GM12892 (cell line): Measurements from ENCODE around the gene TSFM.
"Not testable (repeated sequence)": the region's sequence is repeated elsewhere in the genome, so short reads cannot be mapped to it uniquely, and the experiment has no call there.

Experiments used
- DNase-seq: peaks from one replicate; pipeline ENCODE4 v3.0.0; 2011; ENCODE audit not compliant: insufficient read length
- FAIRE-seq: peaks from 2 replicates; lab custom pipeline; 2011; peaks lifted over from hg19 to GRCh38; lab: Jason Lieb, UNC
- POLR2A ChIP-seq: IDR thresholded peaks from 2 replicates; pipeline ENCODE4 v1.6.1; 2011; ENCODE audit warnings: low read depth, low read length, control low read depth
- POLR2AphosphoS5 ChIP-seq: IDR thresholded peaks from 2 replicates; pipeline ENCODE4 v1.6.1; 2011; ENCODE audit warnings: low read depth, low read length, control low read depth
- TAF1 ChIP-seq: IDR thresholded peaks from 2 replicates; pipeline ENCODE4 v1.6.1; 2011; ENCODE audit warnings: low read depth, mild to moderate bottlenecking, control low read depth, low read length, borderline replicate concordance

Gene TSFM

GRCh38 chr12:57766464-57767304, 15.9 kb upstream of the TSFM start, which contains the start of gene CYP27B1:
Gene CYP27B1 (minus strand): TSS chr12:57767078. CDS start chr12:57767041, 37 bp downstream.
- DNase-seq (no peak), FAIRE-seq (no peak)
- no peak for TF ChIP-seq POLR2A
- TF ChIP-seq POLR2AphosphoS5, result no peak

- DNase-seq (no peak), FAIRE-seq (no peak)
- no peak for TF ChIP-seq POLR2AphosphoS5
- no peak for TF ChIP-seq POLR2A
- no peak for TF ChIP-seq TAF1
These were observed 15.3 kb upstream of the TSFM start for GRCh38 chr12:57767305-57767698.

GRCh38 chr12:57767876-57768275, 14.7 kb upstream of the TSFM start:
- FAIRE-seq, result no peak
- DNase-seq, result no peak
- no peak for TF ChIP-seq POLR2A
- no peak for TF ChIP-seq POLR2AphosphoS5
- no peak for TF ChIP-seq TAF1

DNA sequence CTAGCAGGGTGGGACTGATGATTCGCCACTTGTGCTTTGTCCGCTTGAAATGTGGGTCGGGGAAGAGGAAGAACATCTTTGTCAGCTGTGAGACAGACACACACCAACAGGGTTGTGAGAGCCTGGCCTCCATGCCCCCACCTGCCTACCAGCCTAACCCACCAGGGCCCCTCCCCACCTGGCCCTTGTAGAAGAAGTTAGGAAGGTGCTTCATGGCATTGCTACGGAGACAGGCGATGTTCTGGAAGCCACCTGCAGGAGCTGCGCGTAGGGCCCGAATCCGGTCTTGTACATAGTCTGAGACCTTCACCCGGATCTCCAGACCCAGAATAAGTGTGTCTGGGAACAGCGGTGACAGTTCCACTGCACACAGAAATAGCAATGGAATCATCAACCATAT, 13.0 kb upstream of the TSFM start:
- FAIRE-seq (no peak), DNase-seq (no peak)
- TF ChIP-seq POLR2AphosphoS5 (no peak), TAF1 (no peak), POLR2A (no peak)

DNA sequence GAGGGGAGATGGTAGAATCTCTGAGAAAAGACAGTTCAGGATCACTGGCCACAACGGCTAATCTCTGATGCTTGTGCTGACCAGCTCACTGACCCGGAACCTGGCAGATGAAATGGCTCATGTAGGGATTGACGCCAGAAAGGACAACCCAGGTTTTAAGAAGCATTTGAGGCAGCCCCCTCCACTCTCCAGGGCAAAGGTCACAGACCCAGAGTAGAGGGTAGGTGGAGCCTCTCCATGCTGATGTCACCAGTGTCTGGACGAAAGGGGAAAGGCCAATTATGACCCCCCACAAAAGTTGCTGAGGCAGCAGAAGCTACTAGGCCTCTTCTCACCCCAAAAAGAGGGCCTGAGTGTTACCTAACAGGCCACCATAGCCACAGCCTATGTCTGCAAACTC, 11.9 kb upstream of the TSFM start:
- FAIRE-seq, result no peak
- DNase-seq, result no peak

DNA sequence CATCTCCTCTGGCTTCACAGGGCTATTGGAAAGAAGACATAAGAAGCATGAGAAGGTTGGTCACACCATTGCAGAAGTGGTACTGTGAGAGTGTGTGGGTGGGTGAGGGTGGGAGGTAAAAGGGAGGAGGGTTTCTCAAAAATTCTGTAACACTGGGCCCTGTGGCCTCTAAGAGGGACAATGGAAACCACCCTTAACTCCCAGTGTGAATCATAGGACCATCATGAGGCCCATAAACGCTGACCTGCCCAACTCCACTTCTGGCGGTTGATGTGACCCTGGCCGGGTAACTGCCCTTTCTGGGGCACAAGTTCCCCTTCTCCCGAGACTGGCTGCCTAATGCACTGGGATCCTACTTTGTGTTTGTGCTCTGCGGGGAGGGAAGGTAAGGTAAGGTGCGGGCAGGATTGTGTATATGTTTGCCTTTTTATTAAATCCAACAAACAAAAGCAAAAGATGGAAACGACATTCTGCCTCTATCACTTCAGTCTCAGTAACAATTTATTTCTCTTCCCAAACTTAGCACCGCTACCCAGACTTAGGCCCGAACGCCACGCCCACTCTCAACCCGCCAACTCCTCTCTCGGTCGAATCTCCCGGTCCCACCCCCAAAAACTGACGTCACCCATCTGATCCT, 11.2 kb upstream of the TSFM start:
- DNase-seq, result peak; percentile 79
- FAIRE-seq, result no peak
- no peak for TF ChIP-seq POLR2A

More for the DNA sequence above, 11.9 kb upstream of the TSFM start:
- TF ChIP-seq TAF1 (no peak), POLR2AphosphoS5 (no peak), POLR2A (no peak)

DNA sequence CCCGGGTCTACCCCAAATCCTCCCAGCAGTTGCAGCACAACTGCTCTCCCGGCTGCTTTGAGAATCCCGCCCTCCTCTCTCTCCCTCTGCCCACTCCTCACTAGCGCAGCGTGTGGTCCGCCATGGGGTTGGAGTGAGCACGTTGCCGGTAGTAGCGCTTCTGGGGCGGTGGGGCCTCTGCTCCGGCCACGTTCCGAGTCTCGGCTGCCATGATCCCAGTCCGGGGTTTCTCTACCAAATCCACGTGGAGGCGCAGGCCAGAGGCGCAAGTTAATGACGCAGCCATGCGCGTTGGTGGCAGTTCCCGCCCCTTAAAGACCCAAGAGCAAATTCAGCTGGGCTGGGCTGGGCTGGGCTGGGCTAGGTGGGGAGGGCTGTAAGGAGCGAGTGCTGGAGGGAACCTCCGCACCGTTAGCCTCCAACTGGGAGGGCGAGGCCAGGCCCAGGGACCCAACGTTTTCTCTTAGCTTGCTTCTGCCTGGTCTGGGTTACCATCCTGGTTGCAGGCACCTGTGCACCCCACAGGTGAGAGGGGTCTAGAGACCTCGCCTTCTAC, 10.6 kb upstream of the TSFM start, which contains the start of gene METTL1:
Gene METTL1 (minus strand): TSS at position 233 of the 556 bp plus-strand sequence. CDS start 22 bp downstream, at position 211.
- FAIRE-seq (peak; percentile 98), DNase-seq (peak; percentile 95)
- TF ChIP-seq TAF1 (peak; percentile 85; the same call in 1 of the 2 replicates), POLR2AphosphoS5 (peak; percentile 88), POLR2A (peak; percentile 90)

- DNase-seq, result peak; percentile 40
- no peak for FAIRE-seq
- no peak for TF ChIP-seq TAF1
- no peak for TF ChIP-seq POLR2A
- TF ChIP-seq POLR2AphosphoS5, result no peak
These were observed 9.9 kb upstream of the TSFM start, which contains the start of gene EEF1AKMT3 for GRCh38 chr12:57772429-57773322. Gene EEF1AKMT3 (plus strand): TSS chr12:57772614. CDS start chr12:57772725, 111 bp downstream.

DNA sequence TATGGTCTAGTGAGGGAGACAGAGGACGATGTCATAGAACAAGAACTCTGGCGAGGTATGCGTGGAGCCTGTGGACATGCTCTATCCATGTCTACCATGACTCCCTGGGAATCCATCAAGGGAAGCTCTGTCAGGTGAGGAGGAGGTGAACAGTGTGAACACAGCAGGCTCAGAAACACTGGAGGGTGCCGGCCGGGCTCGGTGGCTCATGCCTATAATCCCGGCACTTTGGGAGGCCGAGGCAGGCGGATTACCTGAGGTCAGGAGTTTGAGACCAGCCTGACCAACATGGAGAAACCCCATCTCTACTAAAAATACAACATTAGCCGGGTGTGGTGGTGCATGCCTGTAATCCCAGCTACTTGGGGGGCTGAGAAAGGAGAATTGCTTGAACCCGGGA, 8.0 kb upstream of the TSFM start:
- not testable (repeated sequence) for FAIRE-seq

DNA sequence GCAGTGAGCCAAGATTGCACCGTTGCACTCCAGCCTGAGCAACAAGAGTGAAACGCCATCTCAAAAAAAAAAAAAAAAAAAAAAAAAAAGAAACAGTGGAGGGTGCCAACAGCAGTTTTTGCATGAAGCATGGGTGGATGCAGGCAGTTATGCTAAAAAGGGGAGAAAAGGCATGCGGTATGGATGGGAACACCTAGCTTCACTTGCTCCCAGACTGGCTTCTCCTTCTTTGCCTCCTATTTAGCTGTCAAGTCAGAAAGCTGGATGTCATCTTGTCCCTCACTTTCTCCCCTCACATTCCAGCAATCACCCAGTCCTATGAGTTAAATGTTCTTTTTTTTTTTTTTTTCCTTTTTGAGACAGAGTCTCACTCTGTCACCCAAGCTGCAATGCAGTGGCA, 7.5 kb upstream of the TSFM start:
- FAIRE-seq, result no peak
- no peak for DNase-seq
- no peak for TF ChIP-seq POLR2A
- TF ChIP-seq TAF1, result no peak
- TF ChIP-seq POLR2AphosphoS5, result no peak

More for the DNA sequence above, 8.0 kb upstream of the TSFM start:
- not testable (repeated sequence) for DNase-seq

DNA sequence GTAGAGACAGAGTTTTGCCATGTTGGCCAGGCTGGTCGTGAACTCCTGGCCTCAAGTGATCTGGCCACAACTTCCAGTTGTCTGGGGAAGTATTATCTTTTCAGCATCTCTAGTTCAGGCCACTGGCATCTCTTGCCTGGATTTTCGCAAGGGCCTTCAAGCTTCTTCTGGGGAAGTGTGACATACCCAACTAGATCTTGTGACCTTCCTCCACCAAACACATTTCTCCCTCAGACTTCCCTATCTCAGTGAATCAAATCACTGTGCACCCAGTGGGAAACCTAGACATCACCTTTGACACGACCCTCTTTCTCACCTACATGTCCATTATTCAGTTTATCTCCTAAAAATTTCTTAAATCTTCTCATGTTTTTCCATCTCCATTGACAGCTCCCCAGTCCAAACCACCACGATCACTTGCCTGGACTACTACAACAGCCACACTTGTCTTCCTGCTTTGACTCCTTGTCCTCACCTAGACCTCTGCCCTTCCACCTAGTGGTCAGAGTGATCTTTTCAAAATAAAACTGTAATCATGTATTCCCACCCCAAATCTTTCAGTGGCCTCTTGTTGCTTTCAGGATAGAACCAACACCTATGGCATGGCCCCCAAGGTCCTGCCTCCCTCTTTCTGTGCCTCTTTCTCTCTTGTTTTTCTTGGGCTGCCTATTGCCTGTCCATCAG, 6.9 kb upstream of the TSFM start:
- FAIRE-seq (no peak), DNase-seq (no peak)
- TF ChIP-seq POLR2AphosphoS5, result no peak
- TF ChIP-seq POLR2A, result no peak
- no peak for TF ChIP-seq TAF1
